SK-N-SH (cell line): ENCODE data around the gene DYNLT1. TPM values are rescaled to one million over a fixed set of nuclear protein-coding genes. Genes with fewer than 3 reads are reported as not detected.

ENCODE experiments used
- CTCF ChIA-PET: fragments of 300-600, 350-600 bp; formaldehyde crosslinking; extraction: SDS; loops from one replicate; lab custom pipeline; 2021; lab: Yijun Ruan, JAX
- POLR2A ChIA-PET: fragments of 350-600 bp; sonication (Branson Sonifier 250); formaldehyde crosslinking; extraction: SDS; loops from one replicate; lab custom pipeline; 2020; ENCODE audit warnings: antibody characterized with exemption, inconsistent platforms; lab: Yijun Ruan, JAX
- DNase-seq: peaks from one replicate; pipeline ENCODE4 v3.0.0; 2012
- H2AFZ ChIP-seq: fragments of 200-600 bp; sonication (generic); 2 replicates; pipeline ENCODE4 v1.8.1; 2016; ENCODE audit warnings: antibody characterized with exemption, mild to moderate bottlenecking, low read depth
- H3F3A ChIP-seq: fragments of 200-600 bp; sonication (generic); replicated peaks from 2 replicates; pipeline ENCODE3; 2016; ENCODE audit warnings: antibody characterized with exemption, mild to moderate bottlenecking; ENCODE audit not compliant: insufficient read depth
- H3K27ac ChIP-seq, 2 experiments: fragments of 200-500 bp in 1 of 2; fragments of 200-600 bp in 1 of 2; sonication (Bioruptor generic) in 1 of 2; sonication (generic), shearing (Covaris generic) in 1 of 2; 2 replicates each; pipeline versions ENCODE4 v1.5.1 to v1.6.1; 2014 to 2016; ENCODE audit warnings: low read depth in 2 of 2, inconsistent platforms in 1 of 2, low read length in 1 of 2, mild to moderate bottlenecking in 1 of 2, mixed read lengths in 1 of 2
- H3K27me3 ChIP-seq: fragments of 200-600 bp; sonication (generic), shearing (Covaris generic); 2 replicates; pipeline ENCODE4 v1.6.1; 2016; ENCODE audit warnings: mixed run types; ENCODE audit not compliant: insufficient read depth
- H3K36me3 ChIP-seq, 2 experiments: fragments of 200-500 bp in 1 of 2; fragments of 200-600 bp in 1 of 2; sonication (Bioruptor generic) in 1 of 2; sonication (generic) in 1 of 2; replicated peaks in 1 of 2; 2 replicates each; pipeline versions ENCODE3 to v1.5.1; 2014 to 2016; ENCODE audit warnings: low read length in 1 of 2, mild to moderate bottlenecking in 1 of 2; ENCODE audit not compliant: insufficient read depth in 2 of 2, control insufficient read depth in 1 of 2
- H3K4me1 ChIP-seq, 2 experiments: fragments of 200-500 bp in 1 of 2; fragments of 200-600 bp in 1 of 2; sonication (Bioruptor generic) in 1 of 2; sonication (generic), shearing (Covaris generic) in 1 of 2; 2 replicates each; pipeline versions ENCODE4 v1.5.1 to v1.6.1; 2014 to 2016; ENCODE audit warnings: low read depth in 1 of 2, low read length in 1 of 2, mixed run types in 1 of 2; ENCODE audit not compliant: insufficient read depth in 2 of 2, control insufficient read depth in 1 of 2
- H3K4me2 ChIP-seq: fragments of 200-600 bp; sonication (generic), shearing (Covaris generic); 2 replicates; pipeline ENCODE4 v1.6.1; 2017; ENCODE audit warnings: mixed run types
- H3K4me3 ChIP-seq, 2 experiments: fragments of 200-500 bp in 1 of 2; fragments of 200-600 bp in 1 of 2; sonication (Bioruptor generic) in 1 of 2; sonication (generic), shearing (Covaris generic) in 1 of 2; 2 replicates each; pipeline versions ENCODE4 v1.5.1 to v1.8.1; 2014 to 2016; ENCODE audit warnings: low read depth in 2 of 2, inconsistent platforms in 1 of 2, low read length in 1 of 2, mild to moderate bottlenecking in 1 of 2, mixed read lengths in 1 of 2, moderate library complexity in 1 of 2
- H3K79me2 ChIP-seq: fragments of 200-600 bp; sonication (generic); 2 replicates; pipeline ENCODE4 v1.8.1; 2017; ENCODE audit warnings: mild to moderate bottlenecking; ENCODE audit not compliant: insufficient read depth
- H3K9ac ChIP-seq: fragments of 200-600 bp; sonication (generic); 2 replicates; pipeline ENCODE4 v1.6.1; 2017; ENCODE audit warnings: mixed run types
- H3K9me2 ChIP-seq: fragments of 200-600 bp; sonication (generic); 2 replicates; pipeline ENCODE4 v1.6.1; 2017; ENCODE audit warnings: mixed run types
- H3K9me3 ChIP-seq: fragments of 200-600 bp; sonication (generic); 2 replicates; pipeline ENCODE4 v1.6.1; 2017; ENCODE audit warnings: mixed run types, mild to moderate bottlenecking, moderate library complexity
- H4K20me1 ChIP-seq: fragments of 200-600 bp; sonication (generic); 2 replicates; pipeline ENCODE4 v1.6.1; 2017; ENCODE audit warnings: mild to moderate bottlenecking, mixed run types; ENCODE audit not compliant: insufficient read depth
- CHD2 ChIP-seq: fragments of 150-350 bp; IDR thresholded peaks from 2 replicates; pipeline ENCODE4 v1.6.1; 2018; ENCODE audit warnings: low read length; ENCODE audit not compliant: partially characterized antibody
- CTCF ChIP-seq: fragments of 200-600 bp; sonication (generic); IDR thresholded peaks from 2 replicates; pipeline ENCODE4 v1.6.1; 2017; ENCODE audit warnings: antibody characterized with exemption, mild to moderate bottlenecking, moderate library complexity
- ELF1 ChIP-seq: IDR thresholded peaks from 2 replicates; pipeline ENCODE4 v1.4.0; 2012
- FOXJ3 ChIP-seq: sonication (generic); formaldehyde crosslinking; IDR thresholded peaks from 2 replicates; pipeline ENCODE4 v1.5.1; 2020; ENCODE audit warnings: mild to moderate bottlenecking, missing genetic modification reagents
- GABPA ChIP-seq: IDR thresholded peaks from 2 replicates; pipeline ENCODE4 v1.4.0; 2012; ENCODE audit warnings: low read depth, mild to moderate bottlenecking
- GATA2 ChIP-seq: sonication (generic); formaldehyde crosslinking; IDR thresholded peaks from 2 replicates; pipeline ENCODE4 v1.5.0; 2020; ENCODE audit warnings: mild to moderate bottlenecking, missing genetic modification reagents
- JUND ChIP-seq: IDR thresholded peaks from 2 replicates; pipeline ENCODE4 v1.4.0; 2012
- NFIC ChIP-seq: IDR thresholded peaks from 2 replicates; pipeline ENCODE4 v1.4.0; 2012; ENCODE audit warnings: borderline replicate concordance
- NRF1 ChIP-seq: IDR thresholded peaks from 2 replicates; pipeline ENCODE4 v1.6.1; 2012; ENCODE audit warnings: low read depth, mild to moderate bottlenecking, low read length
- PBX3 ChIP-seq: IDR thresholded peaks from 2 replicates; pipeline ENCODE4; 2012
- POLR2AphosphoS5 ChIP-seq: IDR thresholded peaks from 2 replicates; pipeline ENCODE4 v1.6.1; 2012; ENCODE audit warnings: low read depth, low read length
- RCOR1 ChIP-seq: fragments of 150-350 bp; IDR thresholded peaks from 2 replicates; pipeline ENCODE4 v1.6.1; 2017; ENCODE audit warnings: antibody characterized with exemption, low read length
- RFX5 ChIP-seq: IDR thresholded peaks from 2 replicates; pipeline ENCODE4 v1.6.1; 2012; ENCODE audit warnings: mild to moderate bottlenecking, improper control_type of control experiment, low read length
- RXRA ChIP-seq: IDR thresholded peaks from 2 replicates; pipeline ENCODE4 v1.4.0; 2012; ENCODE audit warnings: low read depth, mild to moderate bottlenecking, borderline replicate concordance
- USF1 ChIP-seq: IDR thresholded peaks from 2 replicates; pipeline ENCODE4 v1.4.0; 2012; ENCODE audit warnings: low read depth, borderline replicate concordance
- WGBS: methylation state at CpG from one replicate; pipeline ENCODE4 v1.1.6; 2017; ENCODE audit warnings: low lambda C conversion rate; 5-methylcytosine and 5-hydroxymethylcytosine counted together
- polyA plus RNA-seq, 3 experiments: library from polyadenylated mRNA; depleted of rRNA; stranded (reverse); fragments of >200 nt; gene quantifications; 2 replicates each; pipeline ENCODE4 v1.2.3, GENCODE V29; 2012
- TF ChIP-seq, protein P1 (sequence below): IDR thresholded peaks from 2 replicates; pipeline ENCODE4 v1.6.1; 2012; ENCODE audit warnings: mild to moderate bottlenecking, low read depth, low read length, moderate library complexity
- TF ChIP-seq, protein P2 (sequence below): fragments of 150-350 bp; IDR thresholded peaks from 2 replicates; pipeline ENCODE4 v1.6.1; 2017; ENCODE audit warnings: antibody characterized with exemption, low read length, low read depth, borderline replicate concordance

Gene DYNLT1
- polyA plus RNA-seq, 1 of the 3 experiments (the other 2 are of a cell fraction): 306 TPM

GRCh38 chr6:158636778-158637177, 7.8 kb downstream of the DYNLT1 start:
- Histone ChIP-seq H4K20me1 (peaks cover 36% of the 10 kb centered on the region), H3K9ac (no peak overlapping the region), H3K27ac (no peak overlapping the region), H3K4me2 (no peak overlapping the region), H2AFZ (no peak overlapping the region), H3K9me2 (no peaks in the 10 kb centered on the region)
- ChIA-PET CTCF (no interaction called here), POLR2A (no interaction called here)
- TF ChIP-seq CTCF (no peak), GABPA (no peak), JUND (no peak), NFIC (no peak), GATA2 (CRISPR knock-in tag) (no peak), POLR2AphosphoS5 (no peak), RFX5 (no peak), RXRA (no peak), USF1 (no peak), NRF1 (no peak), PBX3 (no peak), ELF1 (no peak), FOXJ3 (no peak), CHD2 (no peak), RCOR1 (no peak)
- TF ChIP-seq, protein P1, sequence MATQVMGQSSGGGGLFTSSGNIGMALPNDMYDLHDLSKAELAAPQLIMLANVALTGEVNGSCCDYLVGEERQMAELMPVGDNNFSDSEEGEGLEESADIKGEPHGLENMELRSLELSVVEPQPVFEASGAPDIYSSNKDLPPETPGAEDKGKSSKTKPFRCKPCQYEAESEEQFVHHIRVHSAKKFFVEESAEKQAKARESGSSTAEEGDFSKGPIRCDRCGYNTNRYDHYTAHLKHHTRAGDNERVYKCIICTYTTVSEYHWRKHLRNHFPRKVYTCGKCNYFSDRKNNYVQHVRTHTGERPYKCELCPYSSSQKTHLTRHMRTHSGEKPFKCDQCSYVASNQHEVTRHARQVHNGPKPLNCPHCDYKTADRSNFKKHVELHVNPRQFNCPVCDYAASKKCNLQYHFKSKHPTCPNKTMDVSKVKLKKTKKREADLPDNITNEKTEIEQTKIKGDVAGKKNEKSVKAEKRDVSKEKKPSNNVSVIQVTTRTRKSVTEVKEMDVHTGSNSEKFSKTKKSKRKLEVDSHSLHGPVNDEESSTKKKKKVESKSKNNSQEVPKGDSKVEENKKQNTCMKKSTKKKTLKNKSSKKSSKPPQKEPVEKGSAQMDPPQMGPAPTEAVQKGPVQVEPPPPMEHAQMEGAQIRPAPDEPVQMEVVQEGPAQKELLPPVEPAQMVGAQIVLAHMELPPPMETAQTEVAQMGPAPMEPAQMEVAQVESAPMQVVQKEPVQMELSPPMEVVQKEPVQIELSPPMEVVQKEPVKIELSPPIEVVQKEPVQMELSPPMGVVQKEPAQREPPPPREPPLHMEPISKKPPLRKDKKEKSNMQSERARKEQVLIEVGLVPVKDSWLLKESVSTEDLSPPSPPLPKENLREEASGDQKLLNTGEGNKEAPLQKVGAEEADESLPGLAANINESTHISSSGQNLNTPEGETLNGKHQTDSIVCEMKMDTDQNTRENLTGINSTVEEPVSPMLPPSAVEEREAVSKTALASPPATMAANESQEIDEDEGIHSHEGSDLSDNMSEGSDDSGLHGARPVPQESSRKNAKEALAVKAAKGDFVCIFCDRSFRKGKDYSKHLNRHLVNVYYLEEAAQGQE: no peak
- TF ChIP-seq, protein P2, sequence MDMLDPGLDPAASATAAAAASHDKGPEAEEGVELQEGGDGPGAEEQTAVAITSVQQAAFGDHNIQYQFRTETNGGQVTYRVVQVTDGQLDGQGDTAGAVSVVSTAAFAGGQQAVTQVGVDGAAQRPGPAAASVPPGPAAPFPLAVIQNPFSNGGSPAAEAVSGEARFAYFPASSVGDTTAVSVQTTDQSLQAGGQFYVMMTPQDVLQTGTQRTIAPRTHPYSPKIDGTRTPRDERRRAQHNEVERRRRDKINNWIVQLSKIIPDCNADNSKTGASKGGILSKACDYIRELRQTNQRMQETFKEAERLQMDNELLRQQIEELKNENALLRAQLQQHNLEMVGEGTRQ: no peak
- TF ChIP-seq, all 33 proteins: peak for 0
- Histone ChIP-seq H3F3A (peaks cover 50% of the 10 kb centered on the region), H3K79me2 (peaks cover 58% of the 10 kb centered on the region), H3K36me3 (peaks cover 49 to 64% of the 10 kb centered on the region in 2 experiments), H3K4me1 (peaks cover 21 to 25% of the 10 kb centered on the region in 2 experiments; a peak in 3 of 4 replicates), H3K4me3 (no peak overlapping the region), H3K9me3 (no peaks in the 10 kb centered on the region), H3K27me3 (no peaks in the 10 kb centered on the region)
- 97% methylated on average over 8 of the region's 8 CpGs for WGBS
- DNase-seq: no peak
